Measurements from ENCODE around the gene SFTPB.
"Not testable (repeated sequence)": the region's sequence is repeated elsewhere in the genome, so short reads cannot be mapped to it uniquely, and the experiment has no call there.

SFTPB gene

GRCh38 chr2:85673716-85674375, 5.8 kb upstream of the SFTPB start:
- no peak overlapping the region for H3K4me3 Mint-ChIP-seq
- no peaks in the 10 kb centered on the region for H3K36me3 Mint-ChIP-seq
- no peak for ATAC-seq
- H3K4me1 Mint-ChIP-seq = peaks cover 10% of the 10 kb centered on the region
- H3K9me3 Mint-ChIP-seq = no peaks in the 10 kb centered on the region
- H3K27me3 Mint-ChIP-seq = no peaks in the 10 kb centered on the region
- H3K27ac Mint-ChIP-seq = no peak overlapping the region

GRCh38 chr2:85672456-85672855, 4.5 kb upstream of the SFTPB start:
- ATAC-seq = no peak
- H3K9me3 Mint-ChIP-seq = no peaks in the 10 kb centered on the region
- peaks cover 4% of the 10 kb centered on the region for H3K27me3 Mint-ChIP-seq
- H3K4me3 Mint-ChIP-seq = no peak overlapping the region
- H3K27ac Mint-ChIP-seq = no peak overlapping the region
- peaks cover 15% of the 10 kb centered on the region for H3K4me1 Mint-ChIP-seq
- no peaks in the 10 kb centered on the region for H3K36me3 Mint-ChIP-seq

GRCh38 chr2:85670416-85670815, 2.4 kb upstream of the SFTPB start:
- not testable (repeated sequence) for H3K9me3 Mint-ChIP-seq, H3K27ac Mint-ChIP-seq, H3K4me3 Mint-ChIP-seq, H3K36me3 Mint-ChIP-seq, ATAC-seq
- peaks cover 10% of the 10 kb centered on the region for H3K27me3 Mint-ChIP-seq
- peaks cover 15% of the 10 kb centered on the region for H3K4me1 Mint-ChIP-seq

- peaks cover 15% of the 10 kb centered on the region for H3K4me1 Mint-ChIP-seq
- no peak overlapping the region for H3K27ac Mint-ChIP-seq
- H3K36me3 Mint-ChIP-seq = no peaks in the 10 kb centered on the region
- H3K9me3 Mint-ChIP-seq = no peaks in the 10 kb centered on the region
- H3K4me3 Mint-ChIP-seq = no peak overlapping the region
- peaks cover 10% of the 10 kb centered on the region for H3K27me3 Mint-ChIP-seq
- ATAC-seq = peak; percentile 84
Observed at GRCh38 chr2:85669549-85669948, 1.6 kb upstream of the SFTPB start.

DNA sequence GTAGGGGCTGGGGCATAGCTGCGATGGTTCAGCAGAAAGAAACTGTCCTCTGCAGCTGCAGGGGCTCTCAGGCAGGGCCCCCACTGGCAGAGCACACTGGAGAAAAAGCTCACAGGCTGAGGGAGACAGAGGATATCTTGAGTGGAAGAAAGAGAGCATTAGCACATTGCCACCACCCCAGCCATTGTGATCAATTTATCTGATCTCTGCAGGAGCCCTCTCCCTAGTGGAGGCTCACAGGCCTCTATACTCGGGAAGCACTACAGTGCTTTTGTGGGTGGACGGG, 801 bp upstream of the SFTPB start:
- no peaks in the 10 kb centered on the region for H3K36me3 Mint-ChIP-seq
- no peak overlapping the region for H3K4me3 Mint-ChIP-seq
- peaks cover 10% of the 10 kb centered on the region for H3K27me3 Mint-ChIP-seq
- peaks cover 15% of the 10 kb centered on the region for H3K4me1 Mint-ChIP-seq
- no peak for ATAC-seq
- H3K9me3 Mint-ChIP-seq = no peaks in the 10 kb centered on the region
- no peak overlapping the region for H3K27ac Mint-ChIP-seq

DNA sequence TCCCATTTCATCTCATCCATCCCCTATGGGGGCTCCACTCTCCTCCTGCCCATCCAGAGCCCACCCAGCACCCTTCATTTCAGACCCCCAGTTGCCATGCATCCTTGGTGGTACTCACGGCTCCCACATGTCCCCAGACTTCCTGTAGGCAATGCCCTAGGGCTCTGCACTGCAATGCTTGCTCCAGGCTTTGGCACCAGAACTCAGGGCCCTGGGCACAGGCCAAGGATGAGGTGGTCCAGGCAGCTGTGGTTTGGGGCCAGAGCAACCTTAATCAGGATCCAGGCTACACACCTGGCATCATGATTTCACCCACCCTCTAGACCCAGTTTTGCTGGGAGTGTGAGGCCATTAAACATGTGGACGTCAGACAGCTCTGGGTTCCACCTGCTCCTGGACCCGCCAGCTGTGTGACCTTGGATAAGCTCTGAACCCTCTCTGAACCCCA, 414 bp downstream of the SFTPB start:
- no peak for ATAC-seq

GRCh38 chr2:85666435-85667316, 1.3 kb downstream of the SFTPB start:
- ATAC-seq = no peak
- Mint-ChIP-seq H3K27me3 (peaks cover 10% of the 10 kb centered on the region), H3K4me1 (peaks cover 6% of the 10 kb centered on the region), H3K9me3 (no peaks in the 10 kb centered on the region), H3K4me3 (no peak overlapping the region), H3K36me3 (no peaks in the 10 kb centered on the region), H3K27ac (no peak overlapping the region)

More for the DNA sequence above, 414 bp downstream of the SFTPB start:
- no peaks in the 10 kb centered on the region for H3K36me3 Mint-ChIP-seq
- peaks cover 10% of the 10 kb centered on the region for H3K27me3 Mint-ChIP-seq
- no peak overlapping the region for H3K27ac Mint-ChIP-seq
- peaks cover 12% of the 10 kb centered on the region for H3K4me1 Mint-ChIP-seq
- H3K4me3 Mint-ChIP-seq = no peak overlapping the region
- H3K9me3 Mint-ChIP-seq = no peaks in the 10 kb centered on the region

DNA sequence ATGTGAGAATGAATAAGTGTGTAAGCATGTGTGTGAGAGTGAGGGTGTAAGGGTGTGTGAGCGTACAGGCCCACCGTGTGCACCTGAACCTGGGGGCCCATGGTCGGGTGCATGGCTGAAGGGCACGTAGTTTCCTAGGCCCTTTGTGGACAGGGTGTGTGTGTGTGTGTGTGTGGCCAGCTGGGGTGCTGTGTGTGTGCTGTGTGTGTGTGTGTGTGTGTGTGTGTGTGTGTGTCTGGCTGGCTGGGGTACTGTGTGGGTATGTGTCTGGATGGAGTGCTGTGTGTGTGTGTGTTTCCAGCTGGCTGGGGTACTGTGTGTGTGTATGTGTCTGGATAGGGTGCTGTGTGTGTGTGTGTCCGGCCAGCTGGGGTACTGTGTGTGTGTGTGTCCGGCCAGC, 2.0 kb downstream of the SFTPB start:
- H3K27me3 Mint-ChIP-seq = peaks cover 10% of the 10 kb centered on the region

DNA sequence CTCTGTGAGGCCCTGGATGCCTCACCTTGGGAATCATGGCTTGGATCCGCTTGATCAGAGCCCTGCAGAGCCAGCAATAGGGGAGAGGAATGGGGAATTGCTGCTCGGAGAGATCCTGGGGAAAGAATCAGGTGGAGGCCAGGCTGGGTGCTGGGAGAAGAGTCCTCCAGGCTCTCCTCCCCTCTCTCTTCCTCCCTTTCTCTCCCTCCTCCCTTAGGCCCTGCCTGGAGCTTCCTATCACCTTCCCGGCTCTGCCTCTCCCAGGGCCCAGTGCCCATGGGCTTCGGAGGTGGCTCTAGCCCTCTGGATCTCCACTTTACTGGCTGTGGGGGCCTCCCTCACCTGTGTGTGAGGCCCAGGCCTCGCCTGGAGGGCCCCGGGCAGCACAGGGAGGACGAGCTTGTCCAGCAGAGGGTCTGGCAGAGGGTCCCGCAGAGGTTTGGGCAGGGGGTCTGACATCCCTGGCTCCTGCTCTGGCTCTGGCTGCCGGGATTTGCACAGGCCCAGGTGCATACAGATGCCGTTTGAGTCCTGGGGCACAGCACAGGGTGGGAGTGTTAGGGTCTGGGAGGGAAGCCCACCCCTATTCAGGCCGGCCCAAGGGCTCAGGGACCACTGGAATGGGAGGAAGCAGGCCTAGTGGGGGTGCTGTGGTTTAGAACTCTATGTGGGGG, 2.6 kb downstream of the SFTPB start:
- H3K36me3 Mint-ChIP-seq = no peaks in the 10 kb centered on the region
- H3K27ac Mint-ChIP-seq = no peak overlapping the region
- H3K4me1 Mint-ChIP-seq = peaks cover 6% of the 10 kb centered on the region
- H3K4me3 Mint-ChIP-seq = no peak overlapping the region
- ATAC-seq = no peak
- peaks cover 10% of the 10 kb centered on the region for H3K27me3 Mint-ChIP-seq
- H3K9me3 Mint-ChIP-seq = no peaks in the 10 kb centered on the region

More for the DNA sequence above, 2.0 kb downstream of the SFTPB start:
- peaks cover 6% of the 10 kb centered on the region for H3K4me1 Mint-ChIP-seq
- no peak for ATAC-seq
- no peaks in the 10 kb centered on the region for H3K36me3 Mint-ChIP-seq
- H3K4me3 Mint-ChIP-seq = no peak overlapping the region
- no peaks in the 10 kb centered on the region for H3K9me3 Mint-ChIP-seq
- H3K27ac Mint-ChIP-seq = no peak overlapping the region

- ATAC-seq = no peak
- Mint-ChIP-seq H3K36me3 (no peaks in the 10 kb centered on the region), H3K27me3 (peaks cover 10% of the 10 kb centered on the region), H3K4me1 (peaks cover 5% of the 10 kb centered on the region), H3K9me3 (no peaks in the 10 kb centered on the region), H3K4me3 (no peak overlapping the region), H3K27ac (no peak overlapping the region)
Observed at GRCh38 chr2:85663594-85664565, 4.1 kb downstream of the SFTPB start.

GRCh38 chr2:85662899-85663593, 5.0 kb downstream of the SFTPB start:
- H3K4me3 Mint-ChIP-seq = no peak overlapping the region

DNA sequence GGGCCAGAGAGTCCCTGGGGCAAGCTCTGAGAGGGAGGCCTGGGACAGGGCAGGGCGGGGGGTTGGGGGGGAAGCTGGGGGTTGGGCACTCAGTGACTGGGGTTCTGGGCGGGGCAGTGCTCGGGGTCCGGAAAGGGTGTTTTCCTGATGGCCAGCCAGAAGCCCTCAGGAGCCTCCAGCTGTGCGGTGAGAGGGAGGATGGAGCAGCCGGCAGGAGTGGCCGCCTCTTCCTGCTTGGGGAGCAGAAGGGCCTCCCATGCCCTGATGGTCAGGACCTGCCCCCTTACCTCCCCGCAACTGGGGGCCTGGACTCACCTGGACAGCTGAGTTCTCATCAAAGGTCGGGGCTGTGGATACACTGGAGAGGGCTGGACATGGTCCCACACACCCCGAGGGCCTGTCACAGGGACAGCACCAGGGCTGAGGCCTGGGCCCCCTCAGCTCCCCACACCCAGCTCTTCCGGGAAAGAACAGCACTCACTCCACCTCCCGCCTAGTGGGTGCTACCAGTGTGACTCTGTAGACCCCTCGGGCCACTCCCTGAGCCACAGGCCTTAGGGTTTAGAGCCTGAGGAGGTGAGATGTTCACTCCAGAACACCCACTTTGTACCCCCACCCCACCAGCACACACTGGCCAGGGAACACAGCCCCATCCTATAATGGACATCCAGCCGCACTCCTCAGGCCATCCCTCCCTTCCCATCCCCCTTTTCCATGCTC, 6.7 kb downstream of the SFTPB start:
- peaks cover 14% of the 10 kb centered on the region for H3K36me3 Mint-ChIP-seq
- no peaks in the 10 kb centered on the region for H3K27me3 Mint-ChIP-seq
- ATAC-seq = no peak
- no peak overlapping the region for H3K27ac Mint-ChIP-seq
- no peak overlapping the region for H3K4me3 Mint-ChIP-seq
- H3K4me1 Mint-ChIP-seq = no peaks in the 10 kb centered on the region
- no peaks in the 10 kb centered on the region for H3K9me3 Mint-ChIP-seq

More at GRCh38 chr2:85662899-85663593, 5.0 kb downstream of the SFTPB start:
- ATAC-seq = no peak
- Mint-ChIP-seq H3K27ac (no peak overlapping the region), H3K27me3 (peaks cover 10% of the 10 kb centered on the region), H3K9me3 (no peaks in the 10 kb centered on the region), H3K36me3 (peaks cover 3% of the 10 kb centered on the region), H3K4me1 (no peaks in the 10 kb centered on the region)

GRCh38 chr2:85660725-85661124, 7.3 kb downstream of the SFTPB start:
- Mint-ChIP-seq H3K27me3 (no peaks in the 10 kb centered on the region), H3K9me3 (no peaks in the 10 kb centered on the region), H3K27ac (no peak overlapping the region), H3K36me3 (peaks cover 20% of the 10 kb centered on the region), H3K4me1 (no peaks in the 10 kb centered on the region), H3K4me3 (no peak overlapping the region)
- no peak for ATAC-seq

DNA sequence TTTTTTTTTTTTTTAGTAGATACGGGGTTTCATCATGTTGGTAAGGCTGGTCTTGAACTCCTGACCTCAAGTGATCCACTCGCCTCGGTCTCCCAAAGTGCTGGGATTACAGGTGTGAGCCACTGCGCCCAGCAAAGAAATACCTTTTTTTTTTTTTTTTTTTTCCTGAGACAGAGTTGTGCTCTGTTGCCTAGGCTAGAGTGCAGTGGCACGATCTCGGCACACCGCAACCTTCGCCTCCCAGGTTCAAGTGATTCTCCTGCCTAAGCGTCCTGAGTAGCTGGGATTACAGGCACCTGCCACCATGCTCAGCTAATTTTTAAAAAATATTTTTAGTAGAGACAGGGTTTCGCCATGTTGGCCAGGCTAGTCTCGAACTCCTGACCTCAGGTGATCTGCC, 7.7 kb downstream of the SFTPB start:
- not testable (repeated sequence) for H3K4me1 Mint-ChIP-seq, H3K4me3 Mint-ChIP-seq, H3K27me3 Mint-ChIP-seq, ATAC-seq, H3K9me3 Mint-ChIP-seq, H3K27ac Mint-ChIP-seq
- H3K36me3 Mint-ChIP-seq = peaks cover 20% of the 10 kb centered on the region

Measured in stimulated activated memory B cell treated with anti-CD40 and anti-IgM and Interleukin-4, amounts not matched to agents 10 μg/mL and 1 μg/mL and 100 μg/mL, for 72 hours (primary cell).